NOMO-1 treated with dmso at 0.1 percent for 144 hours (cell line): ENCODE measurements around the gene MCRIP1.

Experiments used
- DNase-seq: peaks from one replicate; lab custom pipeline; 2025; ENCODE audit not compliant: unreplicated experiment; lab: John Stamatoyannopoulos, UW

Gene MCRIP1

DNA sequence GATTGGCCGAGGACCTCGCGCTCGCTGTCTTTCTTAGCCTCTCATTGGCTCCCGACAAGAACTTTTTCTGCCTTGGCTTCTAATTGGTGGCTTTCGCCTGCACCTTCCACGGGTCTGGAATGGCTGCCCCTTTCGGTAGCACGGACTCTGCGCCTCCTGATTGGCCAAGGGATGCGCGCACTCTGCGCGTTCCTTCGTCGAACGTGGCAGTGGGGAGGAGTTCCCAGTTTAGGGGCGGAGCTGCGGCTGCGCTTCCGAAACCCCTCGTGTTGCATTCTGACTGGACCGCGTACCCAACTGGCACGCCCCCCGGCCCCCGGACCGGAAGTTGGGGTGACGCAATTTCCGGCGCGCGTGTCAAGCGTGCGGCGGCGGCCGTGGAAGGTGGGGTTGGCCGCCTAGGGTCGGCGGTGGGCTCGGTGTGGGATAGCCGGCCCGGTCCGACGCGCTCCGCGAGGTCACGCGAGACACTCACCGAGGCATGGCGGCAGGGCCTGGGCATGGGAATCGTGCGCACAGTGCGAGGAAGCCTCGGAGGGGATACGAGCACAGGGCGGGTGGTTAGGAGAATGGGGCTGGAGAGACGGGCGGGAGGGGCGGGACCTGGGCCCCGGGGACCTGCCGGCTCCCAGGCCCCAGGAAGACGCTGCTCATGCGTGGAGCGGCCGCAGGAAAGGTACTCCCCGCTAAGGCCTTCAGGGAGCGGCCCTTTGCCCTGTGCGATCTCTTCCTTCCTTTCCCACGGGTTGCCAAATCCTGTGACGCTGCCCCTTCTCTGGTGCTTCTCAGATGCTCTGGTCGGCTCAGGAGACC, 27.9 kb upstream of the MCRIP1 start:
- peak; percentile 100 for DNase-seq

DNA sequence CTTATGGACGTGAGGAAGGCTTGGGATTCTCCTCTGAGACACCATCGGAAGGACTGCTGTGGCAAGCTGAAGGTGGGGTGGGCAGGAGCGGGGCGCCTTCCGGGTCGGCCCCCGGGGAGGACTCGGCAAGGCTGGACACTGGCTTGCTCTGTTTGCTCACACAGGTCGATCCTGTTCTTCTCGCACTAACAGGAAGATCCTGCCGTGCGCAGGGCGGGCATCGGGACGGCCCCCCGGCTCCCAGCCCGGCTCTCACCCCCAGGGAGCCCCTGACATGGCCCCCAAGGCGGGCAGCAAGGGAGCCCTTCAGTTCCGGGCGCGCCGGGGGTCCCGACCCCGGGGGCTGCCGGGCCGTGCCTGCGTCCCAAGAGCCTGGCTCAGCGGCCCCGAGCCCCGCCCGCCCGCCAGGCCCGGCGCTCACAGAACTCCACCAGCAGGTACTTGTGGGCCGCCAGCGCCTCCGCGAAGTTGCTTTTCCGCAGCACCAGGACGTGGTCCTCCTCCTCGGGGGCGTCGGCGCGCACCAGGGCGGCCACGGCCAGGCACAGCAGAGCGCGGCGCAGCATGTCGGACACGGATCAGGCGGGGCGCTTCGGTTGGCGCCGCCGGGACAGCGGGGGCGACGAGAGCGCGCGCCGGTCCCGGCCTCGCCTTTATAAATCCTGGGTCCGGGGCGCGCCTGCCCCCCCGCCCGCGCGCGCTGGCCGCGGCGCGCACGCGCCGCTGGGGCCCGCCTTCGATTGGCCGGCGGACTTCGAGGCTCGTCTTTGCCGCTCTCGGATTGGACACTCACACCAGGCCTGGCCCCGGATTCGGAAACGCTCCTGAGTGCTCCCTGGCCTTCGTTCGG, 27.0 kb upstream of the MCRIP1 start, which contains the start of gene P4HB:
Gene P4HB, minus strand, starts transcription at position 630 of the 850 bp plus-strand sequence. Its CDS starts 64 bp downstream, at position 566.
- no peak for DNase-seq

DNA sequence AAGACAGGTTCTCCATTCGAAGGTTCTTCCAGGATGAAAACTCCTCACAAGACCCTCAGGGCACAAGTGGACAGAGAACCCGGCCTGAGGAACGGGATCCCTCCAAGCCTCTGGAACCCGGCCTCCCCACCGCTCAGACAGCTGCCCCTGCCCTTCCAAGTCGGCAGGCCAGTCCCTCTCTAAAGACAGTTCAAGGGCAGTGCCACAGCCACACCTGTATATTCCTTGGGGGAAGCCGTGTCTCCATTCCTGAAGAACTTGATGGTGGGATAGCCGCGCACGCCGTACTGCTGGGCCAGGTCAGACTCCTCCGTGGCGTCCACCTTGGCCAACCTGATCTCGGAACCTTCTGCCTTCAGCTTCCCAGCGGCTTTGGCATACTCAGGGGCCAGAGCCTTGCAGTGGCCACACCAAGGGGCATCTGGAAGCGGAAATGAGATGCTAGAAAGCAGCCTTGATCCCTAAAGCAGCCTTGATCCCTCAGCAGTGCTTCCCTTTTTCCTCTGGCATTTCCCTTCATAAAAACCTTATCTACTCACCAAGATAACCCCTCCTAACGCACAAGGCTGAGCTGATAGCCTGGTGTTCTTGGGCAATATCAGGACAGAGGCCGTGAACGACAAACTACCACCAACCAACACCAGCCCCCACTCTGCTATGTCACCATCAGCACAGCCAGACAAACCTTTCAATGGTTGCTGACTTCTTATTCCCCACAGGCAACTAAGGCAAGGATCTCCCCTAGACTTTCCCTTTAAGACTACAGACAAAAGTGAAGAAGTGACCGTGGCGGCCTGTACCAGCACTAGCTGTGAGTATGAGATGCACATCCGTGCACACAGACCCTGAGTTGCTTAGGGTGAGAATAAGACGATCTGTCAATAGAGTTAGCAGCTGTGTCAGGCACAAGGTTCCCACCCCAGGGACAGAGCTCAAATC, 26.1 kb upstream of the MCRIP1 start:
- DNase-seq: no peak

DNA sequence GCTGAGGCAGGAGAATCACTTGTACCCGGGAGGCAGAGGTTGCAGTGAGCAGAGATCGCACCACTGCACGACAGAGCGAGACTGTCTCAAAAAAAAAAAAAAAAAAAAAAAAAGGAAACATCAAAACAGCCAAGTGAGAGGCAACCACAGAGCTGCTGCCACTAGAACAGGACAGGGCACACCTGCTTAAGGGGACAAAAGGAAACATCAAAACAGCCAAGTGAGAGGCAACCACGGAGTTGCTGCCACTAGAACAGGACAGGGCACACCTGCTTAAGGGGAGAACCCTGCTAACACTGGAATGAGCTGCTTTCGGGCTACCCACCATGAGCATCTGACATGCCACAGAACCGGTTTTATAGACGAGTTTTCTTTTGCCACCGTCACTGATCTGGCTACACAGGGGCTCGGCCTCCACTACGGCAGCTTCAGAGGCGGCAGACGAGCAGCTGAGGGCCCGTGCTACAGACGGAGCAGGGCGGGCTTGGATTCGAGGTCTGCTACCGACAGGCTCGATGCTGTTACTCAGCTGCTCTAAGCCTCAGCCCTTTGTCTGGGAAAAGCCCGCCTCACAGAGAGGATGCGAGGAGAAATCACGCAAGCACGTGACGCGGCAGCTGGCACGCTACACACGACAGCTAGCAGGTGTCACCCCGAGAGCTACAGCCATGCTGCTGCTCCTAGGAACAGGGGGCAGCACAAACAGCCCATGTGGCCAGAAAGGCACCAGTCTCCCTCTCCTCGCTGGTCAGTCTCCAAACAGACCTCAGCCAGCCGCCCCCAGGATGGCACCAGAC, 25.3 kb upstream of the MCRIP1 start:
- no peak for DNase-seq

DNA sequence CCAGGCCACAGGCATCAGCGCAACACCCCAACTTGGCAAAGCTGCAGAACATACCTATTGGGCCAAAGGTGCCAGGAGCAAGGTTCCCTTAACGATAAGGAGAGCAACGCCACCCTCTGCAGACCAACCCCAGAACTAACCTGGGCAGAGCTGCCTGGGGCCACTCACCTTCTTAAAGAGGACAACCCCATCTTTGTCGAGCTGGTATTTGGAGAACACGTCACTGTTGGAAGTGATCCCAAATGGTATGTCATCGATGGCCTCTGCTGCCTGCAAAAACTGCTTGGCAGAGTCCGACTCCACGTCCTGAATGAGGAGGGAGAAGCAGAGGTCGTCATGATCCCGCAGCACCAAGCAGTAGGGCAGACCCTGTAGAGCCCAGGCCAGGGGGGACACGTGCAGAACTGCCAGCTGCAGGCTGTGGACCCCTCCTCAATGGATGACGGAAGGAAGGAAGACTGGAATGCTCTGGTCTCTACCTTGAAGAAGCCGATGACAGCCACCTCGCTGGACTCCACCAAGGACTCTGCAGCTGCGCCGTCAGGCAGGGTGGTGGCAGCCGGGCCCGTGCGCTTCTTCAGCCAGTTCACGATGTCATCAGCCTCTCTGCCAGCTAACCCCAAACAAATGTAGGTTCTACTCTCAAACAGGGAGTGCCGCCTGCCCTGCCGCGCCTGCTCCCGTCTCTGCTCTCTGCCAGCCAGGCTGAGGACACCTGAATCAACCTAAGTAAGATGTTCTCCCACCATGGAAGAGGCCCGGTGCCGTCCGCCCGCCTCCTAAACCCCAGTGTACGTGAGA, 22.1 kb upstream of the MCRIP1 start:
- no peak for DNase-seq

DNA sequence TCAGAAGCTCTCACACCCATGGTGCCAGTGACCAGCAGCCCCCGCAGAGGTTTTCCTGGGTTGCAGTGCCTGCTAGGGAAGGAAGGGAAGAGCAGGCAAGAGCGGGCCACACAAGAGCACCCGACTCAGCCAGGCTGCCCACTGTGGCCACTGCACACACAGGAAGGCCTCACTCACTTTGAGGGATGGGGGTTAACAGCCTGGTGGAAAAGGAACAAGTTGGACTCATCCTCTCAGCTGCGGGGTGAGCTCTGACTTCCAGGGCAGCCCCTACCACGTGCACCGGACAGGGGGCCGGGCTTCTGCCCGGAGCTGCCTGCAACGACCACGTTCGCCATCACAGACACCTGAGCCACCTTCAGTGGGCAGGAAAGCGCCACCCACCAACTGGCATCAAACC, 19.1 kb upstream of the MCRIP1 start:
- DNase-seq: no peak

DNA sequence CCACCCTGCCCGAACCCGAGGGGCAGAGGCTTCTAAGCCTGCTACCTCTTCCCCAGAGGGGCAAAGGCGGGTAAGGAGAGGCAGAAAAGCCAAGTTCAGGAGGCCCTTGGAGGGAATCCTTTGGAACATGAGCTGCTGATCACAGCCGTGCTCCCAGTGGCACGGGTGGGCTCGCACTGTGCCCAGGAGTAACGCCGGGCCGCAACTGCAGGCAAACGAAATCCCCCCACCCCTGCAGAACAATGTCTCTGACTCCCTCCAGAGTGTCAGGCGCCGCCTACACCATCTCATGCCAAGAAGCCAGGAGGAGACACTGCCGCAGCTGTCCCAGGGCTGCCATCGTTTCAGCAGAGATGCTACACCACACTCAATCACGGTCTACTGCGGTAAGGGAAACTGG, 18.3 kb upstream of the MCRIP1 start:
- no peak for DNase-seq

DNA sequence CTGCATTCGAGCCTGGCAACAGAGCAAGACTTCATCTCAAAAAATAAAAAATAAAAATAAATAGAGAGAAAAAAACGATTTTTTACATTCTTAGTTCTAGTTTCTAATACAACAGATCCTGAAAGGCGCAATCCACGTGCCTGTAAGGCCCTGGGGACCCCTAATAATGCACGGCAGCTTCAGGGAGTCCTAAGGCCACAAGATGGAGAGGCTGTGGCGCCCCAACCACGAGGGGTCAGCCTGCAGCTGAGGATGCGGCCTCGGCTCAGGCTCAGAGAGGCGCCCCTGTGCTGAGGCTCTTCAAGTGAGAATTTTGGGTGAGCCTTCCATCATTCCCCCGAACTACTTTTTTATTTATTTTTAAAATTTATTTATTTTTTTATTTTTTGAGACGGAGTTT, 16.4 kb upstream of the MCRIP1 start:
- DNase-seq: no peak

DNA sequence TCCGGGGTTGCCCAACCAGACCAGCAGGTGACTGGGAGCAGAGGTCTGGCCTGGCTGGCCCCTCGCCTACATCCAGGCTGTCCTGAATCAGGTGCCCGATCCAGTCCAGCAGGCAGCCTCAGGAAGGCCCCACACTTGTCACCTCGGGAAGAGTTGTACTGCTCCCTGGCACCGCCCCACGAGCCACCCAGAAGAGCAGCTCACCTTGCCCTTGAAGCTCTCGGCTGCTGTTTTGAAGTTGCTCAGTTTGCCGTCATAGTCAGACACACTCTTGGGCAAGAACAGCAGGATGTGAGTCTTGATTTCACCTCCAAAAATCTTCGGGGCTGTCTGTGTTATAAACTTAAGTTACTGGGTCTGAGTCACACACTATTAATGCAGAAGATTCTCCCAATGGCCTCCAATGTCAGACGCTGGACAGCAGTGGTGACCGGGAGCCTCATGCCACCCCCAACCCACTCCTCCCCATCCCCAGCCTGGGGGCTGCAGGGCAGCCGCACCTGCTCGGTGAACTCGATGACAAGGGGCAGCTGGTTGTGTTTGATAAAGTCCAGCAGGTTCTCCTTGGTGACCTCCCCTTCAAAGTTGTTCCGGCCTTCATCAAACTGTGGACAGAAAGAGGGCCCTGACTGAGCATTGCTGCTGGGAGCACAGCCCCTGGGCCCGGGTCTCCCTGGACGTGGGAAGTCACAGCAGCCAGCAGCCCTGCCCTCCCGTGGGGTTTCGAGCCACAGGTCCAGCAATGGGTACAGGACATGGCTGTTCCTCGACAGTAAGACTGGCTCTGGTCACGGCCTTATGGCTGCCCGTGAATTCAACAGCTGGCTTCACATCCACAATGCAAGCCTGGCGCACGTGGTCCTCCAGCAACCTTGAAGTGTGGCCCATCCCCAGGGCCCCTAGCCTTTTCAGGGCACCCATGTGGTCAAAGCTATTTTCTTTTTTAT, 13.9 kb upstream of the MCRIP1 start:
- no peak for DNase-seq

DNA sequence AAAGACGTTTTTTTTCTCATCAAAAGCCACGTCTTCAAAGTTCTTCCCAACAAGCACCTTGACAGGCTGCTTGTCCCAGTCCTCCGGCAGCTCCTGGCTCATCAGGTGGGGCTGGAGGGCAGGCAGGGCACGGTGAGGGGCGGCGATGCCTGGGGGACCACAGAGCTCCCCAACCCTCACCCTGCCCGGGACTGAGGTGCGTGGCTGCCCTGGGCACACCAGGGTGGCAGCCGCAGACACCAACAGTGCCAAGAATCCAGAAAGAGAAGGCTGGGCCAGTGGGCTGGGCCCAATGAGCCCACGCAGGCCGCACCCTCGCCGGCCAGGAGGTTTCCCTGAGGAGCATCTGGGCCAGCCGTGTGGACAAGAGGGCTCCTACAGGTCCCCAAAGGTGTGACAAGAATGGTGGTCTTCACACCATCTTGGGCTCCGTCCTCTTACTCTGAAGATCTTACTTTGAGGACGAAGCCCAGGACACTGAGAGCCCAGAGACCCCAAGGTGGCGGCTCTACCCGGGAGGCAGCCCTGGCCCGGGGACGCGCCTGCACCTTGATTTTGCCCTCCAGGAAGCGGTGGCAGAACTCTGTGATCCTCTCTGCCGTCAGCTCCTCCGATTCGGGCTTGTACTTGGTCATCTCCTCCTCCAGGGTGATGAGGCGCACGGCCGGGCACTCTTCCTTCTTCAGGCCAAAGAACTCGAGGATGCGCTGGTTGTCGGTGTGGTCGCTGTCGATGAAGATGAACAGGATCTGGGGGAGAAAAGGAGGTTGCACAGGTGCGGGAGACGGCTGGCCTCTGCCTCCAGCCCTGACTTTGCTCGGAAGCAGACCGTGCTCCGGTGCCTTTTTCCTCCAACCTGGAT, 13.0 kb upstream of the MCRIP1 start:
- DNase-seq: no peak

DNA sequence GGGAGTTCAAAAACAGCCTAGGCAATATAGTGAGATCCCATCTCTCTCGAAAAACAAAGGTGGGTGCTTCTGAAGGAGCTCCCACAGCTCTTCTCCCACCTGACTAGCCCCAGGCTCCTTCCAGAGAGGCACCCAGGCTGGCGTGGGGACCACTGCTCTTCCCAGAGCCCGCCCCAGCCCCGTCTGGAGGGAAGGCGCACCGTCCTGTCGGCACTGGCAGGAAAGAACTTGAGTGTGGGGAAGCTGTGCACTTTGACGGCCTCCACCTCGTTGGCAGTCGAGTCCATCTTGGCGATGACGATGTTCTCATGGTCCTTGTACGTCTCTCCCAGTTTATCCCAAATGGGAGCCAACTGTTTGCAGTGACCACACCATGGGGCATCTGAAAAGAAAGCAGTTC, 12.3 kb upstream of the MCRIP1 start:
- no peak for DNase-seq

DNA sequence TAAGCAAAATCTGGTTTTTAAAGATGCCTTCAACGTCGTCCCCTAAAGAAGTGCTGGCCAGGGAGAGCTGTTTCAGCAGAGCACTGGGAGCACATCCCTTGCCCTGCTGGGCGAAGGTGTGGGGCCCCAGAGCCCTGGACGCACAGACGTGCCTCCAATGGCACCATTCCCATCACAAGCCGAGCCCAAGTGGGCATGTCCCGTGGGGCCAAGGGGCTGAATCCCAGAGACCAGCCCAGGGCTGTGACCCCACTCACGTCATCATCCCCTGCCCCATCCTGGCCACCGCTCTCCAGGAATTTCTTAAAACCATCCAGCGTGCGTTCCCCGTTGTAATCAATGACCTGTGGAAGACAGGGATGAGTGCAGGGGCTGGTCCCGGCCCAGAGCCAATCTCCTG, 11.8 kb upstream of the MCRIP1 start:
- no peak for DNase-seq

DNA sequence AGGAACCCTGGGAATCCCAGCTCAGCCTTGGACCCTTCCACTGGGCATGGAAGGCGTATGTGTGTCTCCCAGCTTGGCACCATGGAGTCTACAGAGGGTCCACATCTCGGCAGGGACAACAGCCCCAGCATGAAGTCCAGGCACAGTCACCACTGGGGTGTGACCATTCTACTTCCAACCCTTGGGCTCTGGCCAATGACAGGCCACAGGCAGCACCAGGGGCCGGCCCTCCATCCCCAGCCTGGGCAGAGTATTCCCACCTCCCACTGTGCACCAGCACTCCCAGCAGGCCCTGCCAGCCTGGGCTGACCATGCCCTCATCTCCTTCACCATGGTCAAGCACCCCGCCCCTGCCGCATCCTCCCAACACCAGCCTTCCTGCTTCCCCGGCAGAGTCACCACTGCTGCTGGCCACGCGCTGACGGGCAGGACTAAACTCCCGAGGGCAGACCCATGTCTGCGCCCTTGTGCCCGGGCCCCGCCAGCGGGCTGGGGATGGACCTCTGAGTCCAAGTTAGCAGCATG, 11.3 kb upstream of the MCRIP1 start:
- no peak for DNase-seq

DNA sequence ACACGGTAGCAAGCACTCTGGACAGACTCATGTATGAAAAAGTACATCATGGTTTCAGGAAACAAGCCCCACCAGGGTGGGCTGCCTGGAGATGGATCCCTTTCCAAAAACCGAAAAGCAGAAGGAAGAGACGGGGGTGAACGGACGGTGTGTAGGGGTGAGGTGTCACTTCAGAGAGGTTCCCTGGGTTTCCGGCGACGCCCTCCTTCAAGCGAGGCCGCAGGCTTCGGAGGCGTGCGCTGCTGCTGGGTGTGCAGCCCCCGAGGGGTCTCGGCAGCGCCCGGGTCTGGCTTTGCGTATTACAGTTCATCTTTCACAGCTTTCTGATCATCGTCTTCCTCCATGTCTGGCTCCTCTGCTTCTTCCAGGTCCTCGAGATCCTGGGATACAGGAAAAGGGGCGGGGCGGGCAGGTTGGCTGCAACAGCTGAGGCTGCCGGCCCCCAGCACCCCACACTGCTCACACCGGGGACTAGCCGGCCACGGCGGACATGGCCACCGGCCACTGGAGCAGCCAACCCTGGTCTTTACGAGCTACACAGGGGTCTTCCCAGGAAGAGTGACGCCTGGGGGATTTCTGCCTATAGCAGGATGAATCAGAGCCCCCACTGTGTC, 10.7 kb upstream of the MCRIP1 start:
- no peak for DNase-seq

DNA sequence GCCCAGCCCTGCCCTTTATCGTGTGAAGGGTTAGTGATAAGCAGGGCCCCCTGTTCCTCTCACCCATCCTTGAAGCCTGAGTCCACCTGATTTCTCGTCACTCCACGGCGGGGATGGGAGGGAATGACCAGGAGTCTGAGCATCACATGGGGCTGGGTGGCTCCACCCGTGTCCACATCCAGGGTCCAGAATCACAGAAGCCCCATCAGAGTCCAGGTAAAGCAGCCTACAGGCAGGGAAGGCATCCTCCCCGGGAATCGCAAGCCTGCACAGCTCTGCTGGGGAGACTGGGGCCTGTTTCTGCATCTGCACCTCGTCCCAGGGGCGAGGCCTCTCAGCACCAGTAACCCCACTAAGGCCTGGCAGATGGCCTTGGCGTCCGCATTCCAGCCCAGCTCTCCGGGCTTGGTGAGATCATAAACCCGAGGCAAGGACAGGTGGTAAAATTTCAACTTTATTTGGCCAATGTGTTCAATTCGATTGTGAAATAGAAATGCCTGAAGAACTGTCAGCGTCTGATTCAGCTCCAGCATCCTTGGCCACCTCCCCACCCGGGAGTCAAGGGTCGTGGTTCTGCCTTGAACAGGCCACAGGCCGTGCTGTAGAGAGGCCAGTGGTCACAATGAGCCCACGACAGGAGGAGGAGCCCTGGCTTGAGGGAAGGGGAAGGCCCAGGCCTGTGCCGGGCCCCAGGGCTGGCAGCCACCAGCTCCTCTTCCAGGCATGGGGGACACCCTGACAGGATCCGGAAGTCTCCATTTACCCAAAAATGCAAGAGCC, 9.8 kb upstream of the MCRIP1 start:
- no peak for DNase-seq

DNA sequence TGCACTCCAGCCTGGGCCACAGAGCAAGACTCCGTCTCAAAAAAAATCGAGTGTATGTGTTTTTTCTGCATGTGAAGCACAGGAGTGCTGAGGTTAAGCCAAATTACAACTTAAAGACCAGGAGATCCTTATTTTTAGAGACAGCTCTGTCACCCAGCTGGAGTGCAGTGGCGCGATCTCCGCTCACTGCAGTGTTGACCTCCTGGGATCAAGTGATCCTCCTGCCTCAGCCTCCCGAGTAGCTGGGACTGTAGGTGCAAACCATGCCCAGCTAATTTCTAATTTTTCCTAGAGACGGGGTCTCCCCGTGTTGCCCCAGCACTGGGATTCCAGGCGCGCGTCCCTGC, 9.3 kb upstream of the MCRIP1 start:
- DNase-seq: no peak
